DND-41 (cell line): Measurements from ENCODE around the gene CCDC174.

Experiments used
- EZH2 ChIP-seq: IDR thresholded peaks from 3 replicates; pipeline ENCODE4 v1.6.1; 2012; ENCODE audit warnings: borderline replicate concordance, low read depth, mild to moderate bottlenecking, moderate library complexity, low read length, inconsistent platforms; ENCODE audit not compliant: severe bottlenecking
- TF ChIP-seq, protein P1 (sequence below): IDR thresholded peaks from 2 replicates; pipeline ENCODE4 v1.5.1; 2012; ENCODE audit warnings: borderline replicate concordance, low read length, moderate library complexity, mild to moderate bottlenecking; ENCODE audit not compliant: poor library complexity, severe bottlenecking; ENCODE audit errors: extremely low read depth

DNA sequence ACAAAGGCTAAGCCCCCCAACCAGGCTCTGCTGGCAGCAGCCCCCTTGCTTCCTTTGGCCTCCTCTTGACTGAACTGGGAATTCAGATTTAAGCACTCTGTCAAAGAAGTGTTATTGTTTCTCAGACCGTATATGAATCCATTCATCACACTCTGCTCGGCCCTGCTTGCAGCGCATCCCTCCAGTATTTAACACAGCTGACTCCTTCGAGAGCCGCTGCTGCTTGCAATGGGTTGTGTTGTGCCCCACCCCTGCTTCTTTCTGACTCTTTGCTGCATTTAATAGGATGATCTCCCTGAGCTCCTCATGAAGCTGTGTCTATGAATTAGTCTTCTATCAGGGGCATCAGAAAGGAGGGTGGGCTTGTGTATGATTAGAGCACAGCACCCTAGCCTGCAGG is 54.5 kb downstream of the CCDC174 start:
- TF ChIP-seq, protein P1, sequence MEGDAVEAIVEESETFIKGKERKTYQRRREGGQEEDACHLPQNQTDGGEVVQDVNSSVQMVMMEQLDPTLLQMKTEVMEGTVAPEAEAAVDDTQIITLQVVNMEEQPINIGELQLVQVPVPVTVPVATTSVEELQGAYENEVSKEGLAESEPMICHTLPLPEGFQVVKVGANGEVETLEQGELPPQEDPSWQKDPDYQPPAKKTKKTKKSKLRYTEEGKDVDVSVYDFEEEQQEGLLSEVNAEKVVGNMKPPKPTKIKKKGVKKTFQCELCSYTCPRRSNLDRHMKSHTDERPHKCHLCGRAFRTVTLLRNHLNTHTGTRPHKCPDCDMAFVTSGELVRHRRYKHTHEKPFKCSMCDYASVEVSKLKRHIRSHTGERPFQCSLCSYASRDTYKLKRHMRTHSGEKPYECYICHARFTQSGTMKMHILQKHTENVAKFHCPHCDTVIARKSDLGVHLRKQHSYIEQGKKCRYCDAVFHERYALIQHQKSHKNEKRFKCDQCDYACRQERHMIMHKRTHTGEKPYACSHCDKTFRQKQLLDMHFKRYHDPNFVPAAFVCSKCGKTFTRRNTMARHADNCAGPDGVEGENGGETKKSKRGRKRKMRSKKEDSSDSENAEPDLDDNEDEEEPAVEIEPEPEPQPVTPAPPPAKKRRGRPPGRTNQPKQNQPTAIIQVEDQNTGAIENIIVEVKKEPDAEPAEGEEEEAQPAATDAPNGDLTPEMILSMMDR: no peak
- TF ChIP-seq EZH2: no peak
